Measurements from ENCODE around the gene CHRNA7. TPM values are rescaled to one million over a fixed set of nuclear protein-coding genes. Genes with fewer than 3 reads are reported as not detected.

CHRNA7 gene
- total RNA-seq, 1 experiment from 2014 or later = 4.4 TPM

DNA sequence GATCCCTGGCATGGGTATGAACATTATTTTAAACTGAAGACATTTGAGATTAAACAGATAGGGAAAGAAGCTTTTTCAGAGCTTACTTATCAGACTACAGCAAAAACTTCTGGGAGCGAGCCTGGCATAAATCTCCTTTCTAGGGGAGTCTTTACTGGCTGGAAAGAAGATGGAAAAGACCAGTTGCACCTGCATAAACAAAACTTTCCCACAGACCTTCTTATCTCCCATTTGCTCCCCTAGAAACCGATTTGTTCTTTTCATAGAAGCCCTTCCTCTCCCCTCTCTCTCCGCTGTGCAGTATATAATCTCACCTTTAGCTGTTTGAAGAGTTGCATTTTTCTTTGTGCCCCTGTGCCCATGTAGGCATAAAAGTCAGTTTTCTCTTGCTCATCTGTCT lies 93.2 kb downstream of the CHRNA7 start:
- Histone ChIP-seq H2BK12ac (ENCODE audit: insufficient read length, low read depth, low read length) (no peak overlapping the region), H3K4ac (ENCODE audit: low read depth, low read length) (no peak overlapping the region), H3K4me1 (ENCODE audit: insufficient read depth, low read length) (peaks cover 4% of the 10 kb centered on the region; the same call in 1 of the 2 replicates), H3K4me2 (ENCODE audit: insufficient read depth, insufficient read length, low read length) (no peak overlapping the region), H3K9ac (ENCODE audit: extremely low read depth, insufficient read length, low read length) (no peak overlapping the region), H3K18ac (ENCODE audit: insufficient read length, low read depth, low read length) (no peak overlapping the region), H3K79me2 (ENCODE audit: insufficient read depth, low read length) (no peaks in the 10 kb centered on the region), H3K23ac (ENCODE audit: insufficient read length, low read depth, low read length) (no peak overlapping the region), H3K27me3 (ENCODE audit: insufficient read depth, low read length) (no peaks in the 10 kb centered on the region), H2AFZ (ENCODE audit: low read length) (no peak overlapping the region), H4K5ac (ENCODE audit: insufficient read length, low read depth, low read length) (no peak overlapping the region), H3K56ac (ENCODE audit: insufficient read length, low read depth, low read length) (no peak overlapping the region), H3K9me3 (ENCODE audit: control insufficient read depth, low read depth, low read length) (no peaks in the 10 kb centered on the region), H2BK20ac (ENCODE audit: low read depth, low read length, poor library complexity, severe bottlenecking) (no peak overlapping the region), H4K8ac (replicated peaks; ENCODE audit: insufficient read length, low read depth, low read length) (no peak overlapping the region), H2AK5ac (ENCODE audit: insufficient read length, low read length) (no peak overlapping the region), H3K23me2 (ENCODE audit: insufficient read length, low read depth, low read length, poor library complexity, severe bottlenecking) (no peaks in the 10 kb centered on the region), H3K14ac (ENCODE audit: insufficient read depth, low read length) (no peak overlapping the region), H3T11ph (ENCODE audit: low read length) (no peak overlapping the region), H4K91ac (ENCODE audit: insufficient read length, low read depth, low read length) (no peak overlapping the region), H4K20me1 (ENCODE audit: control insufficient read depth, insufficient read depth, insufficient read length) (no peaks in the 10 kb centered on the region), H2BK15ac (ENCODE audit: low read depth, low read length) (no peak overlapping the region), H2BK120ac (ENCODE audit: low read depth, low read length, poor library complexity, severe bottlenecking) (no peak overlapping the region), H3K79me1 (ENCODE audit: insufficient read depth, low read depth, low read length, poor library complexity, severe bottlenecking) (no peaks in the 10 kb centered on the region), H3K27ac (ENCODE audit: insufficient read length, low read depth, low read length) (no peak overlapping the region), H2BK5ac (ENCODE audit: insufficient read length, low read length) (no peak overlapping the region)
- DNase-seq = no peak
- H3K27ac Mint-ChIP-seq = peak overlapping the region in 1 of 3 experiments; percentile 12; a peak in 1 of 7 replicates
- H3K36me3 Mint-ChIP-seq (ENCODE audit: insufficient read depth in 1 of 3, low read depth in 3 of 3) = no peaks in the 10 kb centered on the region; a peak in 1 of 7 replicates
- TF ChIP-seq, protein P1, sequence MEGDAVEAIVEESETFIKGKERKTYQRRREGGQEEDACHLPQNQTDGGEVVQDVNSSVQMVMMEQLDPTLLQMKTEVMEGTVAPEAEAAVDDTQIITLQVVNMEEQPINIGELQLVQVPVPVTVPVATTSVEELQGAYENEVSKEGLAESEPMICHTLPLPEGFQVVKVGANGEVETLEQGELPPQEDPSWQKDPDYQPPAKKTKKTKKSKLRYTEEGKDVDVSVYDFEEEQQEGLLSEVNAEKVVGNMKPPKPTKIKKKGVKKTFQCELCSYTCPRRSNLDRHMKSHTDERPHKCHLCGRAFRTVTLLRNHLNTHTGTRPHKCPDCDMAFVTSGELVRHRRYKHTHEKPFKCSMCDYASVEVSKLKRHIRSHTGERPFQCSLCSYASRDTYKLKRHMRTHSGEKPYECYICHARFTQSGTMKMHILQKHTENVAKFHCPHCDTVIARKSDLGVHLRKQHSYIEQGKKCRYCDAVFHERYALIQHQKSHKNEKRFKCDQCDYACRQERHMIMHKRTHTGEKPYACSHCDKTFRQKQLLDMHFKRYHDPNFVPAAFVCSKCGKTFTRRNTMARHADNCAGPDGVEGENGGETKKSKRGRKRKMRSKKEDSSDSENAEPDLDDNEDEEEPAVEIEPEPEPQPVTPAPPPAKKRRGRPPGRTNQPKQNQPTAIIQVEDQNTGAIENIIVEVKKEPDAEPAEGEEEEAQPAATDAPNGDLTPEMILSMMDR (conservative IDR thresholded peaks at IDR 0.05) = no peak
- no peak overlapping the region for H3K4me3 Mint-ChIP-seq
- H3K27me3 Mint-ChIP-seq (ENCODE audit: low read depth) = no peaks in the 10 kb centered on the region; the same call in 1 of the 2 replicates
- no CpG with 5 or more reads among the region's 3 CpGs for WGBS (ENCODE audit: extremely low coverage, insufficient read length, low lambda C conversion rate)
- no peaks in the 10 kb centered on the region for H3K9me3 Mint-ChIP-seq
- peaks cover 15 to 16% of the 10 kb centered on the region in 2 experiments for H3K4me1 Mint-ChIP-seq
